ENCODE results near the gene TXNDC2.

The TXNDC2 gene

GRCh38 chr18:9861157-9861556 is 24.6 kb upstream of the TXNDC2 start:
- DNase-seq, result no peak

- DNase-seq, result no peak
Measured at GRCh38 chr18:9861933-9862332, 23.8 kb upstream of the TXNDC2 start.

GRCh38 chr18:9862686-9863085 is 23.1 kb upstream of the TXNDC2 start:
- no peak for DNase-seq

- DNase-seq, result no peak
Measured at GRCh38 chr18:9863282-9863681, 22.5 kb upstream of the TXNDC2 start.

GRCh38 chr18:9865764-9866490 is 19.8 kb upstream of the TXNDC2 start:
- DNase-seq, result no peak

- DNase-seq, result no peak
Measured at GRCh38 chr18:9866627-9867026, 19.1 kb upstream of the TXNDC2 start.

- DNase-seq, result no peak
Measured at GRCh38 chr18:9867071-9867594, 18.6 kb upstream of the TXNDC2 start.

GRCh38 chr18:9868857-9869714 is 16.7 kb upstream of the TXNDC2 start:
- DNase-seq, result no peak

GRCh38 chr18:9869715-9870430 is 15.9 kb upstream of the TXNDC2 start:
- DNase-seq, result peak; percentile 95

- no peak for DNase-seq
Measured at GRCh38 chr18:9870431-9871008, 15.3 kb upstream of the TXNDC2 start.

GRCh38 chr18:9871244-9871746 is 14.5 kb upstream of the TXNDC2 start:
- DNase-seq, result no peak

- DNase-seq, result no peak
Measured at GRCh38 chr18:9872823-9873222, 12.9 kb upstream of the TXNDC2 start.

- peak; percentile 40 for DNase-seq
Measured at GRCh38 chr18:9874728-9875127, 11.0 kb upstream of the TXNDC2 start.

- no peak for DNase-seq
Measured at GRCh38 chr18:9876212-9876866, 9.4 kb upstream of the TXNDC2 start.

- peak; percentile 78 for DNase-seq
Measured at GRCh38 chr18:9876867-9877654, 8.7 kb upstream of the TXNDC2 start.

- DNase-seq, result no peak
Measured at GRCh38 chr18:9877655-9878014, 8.1 kb upstream of the TXNDC2 start.

- no peak for DNase-seq
Measured at GRCh38 chr18:9878095-9878494, 7.7 kb upstream of the TXNDC2 start.

GRCh38 chr18:9878783-9879242 is 7.0 kb upstream of the TXNDC2 start:
- no peak for DNase-seq

- no peak for DNase-seq
Measured at GRCh38 chr18:9884090-9884489, 1.7 kb upstream of the TXNDC2 start.

GRCh38 chr18:9884532-9885140 is 1.1 kb upstream of the TXNDC2 start:
- DNase-seq, result no peak

GRCh38 chr18:9886005-9886348 is 204 bp downstream of the TXNDC2 start:
- DNase-seq, result no peak

Measured in HCEC 1CT (cell line).